BE2C (cell line): ENCODE results near the gene ZNRF1.

Experiments
- DNase-seq: peaks from one replicate; pipeline ENCODE4 v3.0.0-alpha.2; 2020
- H3K27me3 ChIP-seq: fragments of 250-450 bp; sonication (Bioruptor Pico); 2 replicates; pipeline ENCODE4 v1.5.1; 2020; ENCODE audit warnings: mild to moderate bottlenecking
- H3K36me3 ChIP-seq: fragments of 250-450 bp; sonication (Bioruptor Pico); 2 replicates; pipeline ENCODE4 v1.5.1; 2020; ENCODE audit warnings: mild to moderate bottlenecking
- H3K4me1 ChIP-seq: fragments of 250-450 bp; sonication (Bioruptor Pico); 2 replicates; pipeline ENCODE4 v1.5.1; 2020
- H3K4me3 ChIP-seq: 2 replicates; pipeline ENCODE4 v1.5.1; 2011; ENCODE audit warnings: low read depth, low read length
- H3K9me3 ChIP-seq: fragments of 250-450 bp; sonication (Bioruptor Pico); 2 replicates; pipeline ENCODE4 v1.5.1; 2020
- TF ChIP-seq, protein P1 (sequence below): IDR thresholded peaks from 2 replicates; pipeline ENCODE4 v1.5.1; 2012; ENCODE audit warnings: mild to moderate bottlenecking, low read depth, low read length

Gene ZNRF1

GRCh38 chr16:75114946-75115825 is 116.4 kb downstream of the ZNRF1 start:
- no peak for DNase-seq

DNA sequence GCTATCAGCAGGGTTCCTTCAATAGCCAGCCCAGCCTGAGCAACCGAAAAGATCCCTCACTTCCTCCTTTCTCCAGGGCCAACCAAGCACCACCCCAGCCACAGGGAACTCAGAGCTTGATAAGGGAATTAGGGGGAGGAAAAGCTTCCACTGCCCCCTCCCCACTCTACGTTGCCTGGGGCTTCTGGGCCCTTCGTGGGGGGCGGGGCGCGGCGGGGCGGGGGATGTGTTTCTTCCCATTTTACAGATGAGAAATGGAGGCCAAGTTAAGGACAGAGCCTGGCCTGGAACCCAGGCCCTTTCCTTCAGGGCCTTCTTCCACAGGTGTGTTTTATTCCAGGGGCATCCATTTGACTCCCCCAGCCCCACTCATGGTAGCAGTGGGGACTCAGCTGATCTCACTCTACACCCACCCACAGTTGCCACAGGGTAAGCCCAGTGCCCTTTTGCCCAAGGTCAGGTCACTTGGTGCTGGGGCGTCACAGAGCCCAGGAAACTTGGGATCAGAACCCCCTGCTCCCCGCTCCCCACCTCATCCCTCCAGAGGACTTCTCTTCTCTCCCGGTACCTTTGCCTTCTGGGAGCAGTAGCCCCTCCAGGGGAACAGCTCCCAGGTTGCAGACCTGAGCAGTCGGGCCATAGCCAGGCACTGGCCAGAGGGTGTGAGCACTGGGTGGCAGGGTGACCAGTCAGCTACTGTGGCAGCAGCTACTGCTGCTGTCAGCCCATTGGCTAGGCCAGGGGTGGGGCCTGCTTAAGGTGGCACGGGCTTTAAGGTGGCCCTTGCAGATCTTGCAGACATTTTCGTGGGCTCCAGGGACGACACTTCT is 117.5 kb downstream of the ZNRF1 start, which contains the start of gene LDHD:
Gene LDHD (minus strand): TSS at position 700 of the 830 bp plus-strand sequence. CDS start 60 bp downstream, at position 640.
- no peaks in the 10 kb centered on the region for H3K9me3 ChIP-seq
- H3K4me3 ChIP-seq = no peak within 1 kb of the TSS
- peak; percentile 46 for DNase-seq

More at GRCh38 chr16:75114946-75115825, 116.4 kb downstream of the ZNRF1 start:
- TF ChIP-seq, protein P1, sequence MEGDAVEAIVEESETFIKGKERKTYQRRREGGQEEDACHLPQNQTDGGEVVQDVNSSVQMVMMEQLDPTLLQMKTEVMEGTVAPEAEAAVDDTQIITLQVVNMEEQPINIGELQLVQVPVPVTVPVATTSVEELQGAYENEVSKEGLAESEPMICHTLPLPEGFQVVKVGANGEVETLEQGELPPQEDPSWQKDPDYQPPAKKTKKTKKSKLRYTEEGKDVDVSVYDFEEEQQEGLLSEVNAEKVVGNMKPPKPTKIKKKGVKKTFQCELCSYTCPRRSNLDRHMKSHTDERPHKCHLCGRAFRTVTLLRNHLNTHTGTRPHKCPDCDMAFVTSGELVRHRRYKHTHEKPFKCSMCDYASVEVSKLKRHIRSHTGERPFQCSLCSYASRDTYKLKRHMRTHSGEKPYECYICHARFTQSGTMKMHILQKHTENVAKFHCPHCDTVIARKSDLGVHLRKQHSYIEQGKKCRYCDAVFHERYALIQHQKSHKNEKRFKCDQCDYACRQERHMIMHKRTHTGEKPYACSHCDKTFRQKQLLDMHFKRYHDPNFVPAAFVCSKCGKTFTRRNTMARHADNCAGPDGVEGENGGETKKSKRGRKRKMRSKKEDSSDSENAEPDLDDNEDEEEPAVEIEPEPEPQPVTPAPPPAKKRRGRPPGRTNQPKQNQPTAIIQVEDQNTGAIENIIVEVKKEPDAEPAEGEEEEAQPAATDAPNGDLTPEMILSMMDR = no peak
- H3K27me3 ChIP-seq = no peaks in the 10 kb centered on the region
- H3K4me1 ChIP-seq = peaks cover 3% of the 10 kb centered on the region
- H3K9me3 ChIP-seq = no peaks in the 10 kb centered on the region
- H3K36me3 ChIP-seq = no peaks in the 10 kb centered on the region
- no peak overlapping the region for H3K4me3 ChIP-seq

DNA sequence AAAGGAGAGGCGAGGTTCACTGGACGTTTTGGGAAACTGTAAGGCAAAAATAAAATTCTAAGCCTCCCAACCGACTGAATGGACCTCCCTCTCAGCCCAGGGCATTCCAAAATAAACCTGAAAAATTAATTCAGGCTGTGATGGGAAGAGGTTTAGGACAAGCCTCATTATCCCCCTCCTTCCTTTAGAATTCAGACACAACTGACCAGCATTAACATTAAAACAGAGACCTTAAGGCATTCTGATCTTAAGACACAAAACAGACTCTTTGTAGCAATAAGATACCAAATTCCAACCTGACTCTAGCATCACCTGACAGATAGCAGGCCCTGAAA is 118.1 kb downstream of the ZNRF1 start:
- Histone ChIP-seq H3K4me1 (no peaks in the 10 kb centered on the region), H3K27me3 (no peaks in the 10 kb centered on the region), H3K36me3 (no peaks in the 10 kb centered on the region), H3K9me3 (no peaks in the 10 kb centered on the region), H3K4me3 (no peak overlapping the region)
- no peak for DNase-seq
- TF ChIP-seq, protein P1 = no peak

More for the DNA sequence above, 117.5 kb downstream of the ZNRF1 start, which contains the start of gene LDHD:
- Histone ChIP-seq H3K36me3 (no peaks in the 10 kb centered on the region), H3K4me1 (no peaks in the 10 kb centered on the region), H3K27me3 (no peaks in the 10 kb centered on the region)
- TF ChIP-seq, protein P1 = no peak

DNA sequence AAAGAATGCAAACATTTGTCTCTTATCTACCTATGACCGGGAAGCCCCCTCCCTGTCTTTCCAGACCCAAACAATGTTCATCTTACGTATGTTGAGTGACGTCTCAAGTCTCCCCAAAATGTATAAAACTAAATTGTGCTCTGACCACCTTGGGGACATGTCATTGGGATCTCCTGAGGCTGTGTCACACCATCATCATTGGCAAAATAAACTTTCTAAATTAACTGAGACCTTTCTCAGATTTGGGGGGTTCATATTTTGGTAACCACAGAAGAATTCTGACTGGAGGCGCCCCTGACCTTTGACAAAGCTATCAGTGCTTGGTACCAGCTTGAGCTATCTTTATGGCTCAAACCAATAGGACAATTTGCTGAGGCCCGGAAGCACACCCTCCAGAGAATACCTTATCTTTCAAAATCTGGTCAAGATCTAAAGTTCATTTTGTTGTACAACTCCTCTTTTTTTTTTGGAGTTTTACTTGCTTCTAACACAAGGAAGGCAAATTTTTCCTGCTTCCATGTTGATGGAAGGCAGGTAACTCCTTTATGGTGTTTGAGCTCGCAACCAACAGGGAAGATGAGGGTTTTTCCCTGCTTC is 120.2 kb downstream of the ZNRF1 start:
- no peak for DNase-seq
- Histone ChIP-seq H3K4me3 (no peak overlapping the region), H3K9me3 (no peaks in the 10 kb centered on the region), H3K27me3 (no peaks in the 10 kb centered on the region), H3K36me3 (no peaks in the 10 kb centered on the region), H3K4me1 (no peaks in the 10 kb centered on the region)
- TF ChIP-seq, protein P1 = no peak

DNA sequence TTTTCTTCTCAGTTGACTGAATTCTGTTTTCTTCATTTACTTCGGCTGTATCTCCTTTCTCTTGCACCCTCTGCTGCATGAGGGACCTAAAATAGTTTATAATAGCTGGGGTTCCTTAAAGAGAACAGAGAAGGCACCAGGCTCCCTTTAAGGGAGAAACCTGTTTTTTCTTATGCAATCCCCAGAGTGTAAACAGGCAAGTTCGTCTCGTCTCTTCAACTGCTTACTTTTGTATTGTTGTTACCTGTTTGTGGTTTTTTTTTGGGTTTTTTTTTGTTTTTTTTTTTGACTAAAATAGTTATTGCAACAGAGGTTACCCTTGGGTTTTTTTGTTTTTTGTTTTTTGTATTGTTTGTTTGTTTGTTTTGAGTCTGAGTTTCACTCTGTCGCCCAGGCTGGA is 121.4 kb downstream of the ZNRF1 start:
- H3K27me3 ChIP-seq = no peaks in the 10 kb centered on the region
- H3K36me3 ChIP-seq = no peaks in the 10 kb centered on the region
- TF ChIP-seq, protein P1 = no peak
- no peaks in the 10 kb centered on the region for H3K4me1 ChIP-seq
- no peak overlapping the region for H3K4me3 ChIP-seq
- no peaks in the 10 kb centered on the region for H3K9me3 ChIP-seq
- DNase-seq = no peak
